HCT116 (cell line): Measurements from ENCODE around the gene ZNF423. TPM values are rescaled to one million over a fixed set of nuclear protein-coding genes. Genes with fewer than 3 reads are reported as not detected.

Experiments
- ATAC-seq: fragments of 200-7000 bp; cut with Tn5 transposase; 2 replicates; pipeline ENCODE4 v1.9.1; 2020; ENCODE audit warnings: mild to moderate bottlenecking, moderate library complexity
- BruUV-seq: library from RNA; stranded (reverse); fragments of 400-500 nt; replicated peaks from 2 replicates; lab custom pipeline; 2021; lab: Mats Ljungman, UMichigan
- CTCF ChIA-PET: fragments of 300-600 bp; sonication (Branson Sonifier 250); formaldehyde crosslinking; loops from one replicate; lab custom pipeline; 2021; ENCODE audit warnings: antibody characterized with exemption; lab: Charles Lee
- POLR2A ChIA-PET: fragments of 300-600, 350-600 bp; sonication (Branson Sonifier 250); formaldehyde crosslinking; loops from one replicate; lab custom pipeline; 2021; ENCODE audit warnings: antibody characterized with exemption; lab: Charles Lee
- RAD21 ChIA-PET, 2 experiments: fragments of 300-600 bp; sonication (Branson Sonifier 250); formaldehyde crosslinking; loops; one replicate each; lab custom pipeline; 2023; ENCODE audit warnings: low total read pairs in 2 of 2; ENCODE audit not compliant: uncharacterized antibody in 2 of 2, unreplicated experiment in 2 of 2, low non-redundant PET in 1 of 2; lab: Charles Lee
- DNase-seq: peaks from one replicate; pipeline ENCODE4 v3.0.0-alpha.2; 2010; ENCODE audit warnings: low read depth, low spot score
- H2AFZ ChIP-seq: fragments of 200-600 bp; shearing (Covaris generic), sonication (generic); 2 replicates; pipeline ENCODE4 v1.6.1; 2017; ENCODE audit warnings: low read depth, mixed run types, mixed read lengths, antibody characterized with exemption, low read length; ENCODE audit not compliant: poor library complexity, severe bottlenecking
- H3K27ac ChIP-seq: 2 replicates; pipeline ENCODE4 v1.5.1; 2012; ENCODE audit warnings: low read depth, low read length
- H3K27me3 ChIP-seq: fragments of 200-600 bp; sonication (generic); 2 replicates; pipeline ENCODE4 v1.6.1; 2016; ENCODE audit warnings: mixed run types, low read length, mixed read lengths; ENCODE audit not compliant: insufficient read depth
- H3K36me3 ChIP-seq, 2 experiments: fragments of 200-500 bp in 1 of 2; fragments of 200-600 bp in 1 of 2; sonication (Bioruptor generic) in 1 of 2; sonication (generic) in 1 of 2; 2 replicates each; pipeline versions ENCODE4 v1.5.1 to v1.6.1; 2014 to 2016; ENCODE audit warnings: low read length in 2 of 2, inconsistent platforms in 1 of 2, mixed read lengths in 1 of 2, mixed run types in 1 of 2; ENCODE audit not compliant: insufficient read depth in 2 of 2, control insufficient read depth in 1 of 2
- H3K4me1 ChIP-seq, 2 experiments: fragments of 200-600 bp in 1 of 2; sonication (generic) in 1 of 2; 2 replicates each; pipeline versions ENCODE4 v1.5.1 to v1.6.1; 2012 to 2017; ENCODE audit warnings: low read length in 2 of 2, inconsistent platforms in 1 of 2, mild to moderate bottlenecking in 1 of 2, mixed read lengths in 1 of 2, mixed run types in 1 of 2, moderate library complexity in 1 of 2; ENCODE audit not compliant: insufficient read depth in 2 of 2, control insufficient read depth in 1 of 2
- H3K4me2 ChIP-seq: fragments of 200-600 bp; sonication (generic); 2 replicates; pipeline ENCODE4 v1.6.1; 2017; ENCODE audit warnings: mixed run types, low read length, mixed read lengths
- H3K4me3 ChIP-seq, 2 experiments: fragments of 200-600 bp in 1 of 2; sonication (generic) in 1 of 2; replicated peaks in 1 of 2; 2 replicates each; pipeline ENCODE4 v1.5.1; 2011 to 2016; ENCODE audit warnings: low read length in 2 of 2, control low read depth in 1 of 2, low read depth in 1 of 2, mild to moderate bottlenecking in 1 of 2, mixed read lengths in 1 of 2, mixed run types in 1 of 2
- H3K79me2 ChIP-seq: fragments of 200-600 bp; sonication (generic); 2 replicates; pipeline ENCODE4 v1.6.1; 2017; ENCODE audit warnings: mild to moderate bottlenecking, mixed run types, low read length, moderate library complexity, mixed read lengths; ENCODE audit not compliant: insufficient read depth
- H3K9ac ChIP-seq: fragments of 200-600 bp; sonication (generic); 2 replicates; pipeline ENCODE4 v1.6.1; 2016; ENCODE audit warnings: low read length, mixed read lengths
- H3K9me2 ChIP-seq: fragments of 200-600 bp; sonication (generic), shearing (Covaris generic); 2 replicates; pipeline ENCODE4 v1.6.1; 2017; ENCODE audit warnings: mixed run types, mild to moderate bottlenecking, moderate library complexity; ENCODE audit not compliant: insufficient read depth
- H3K9me3 ChIP-seq, 2 experiments: fragments of 200-500 bp in 1 of 2; fragments of 200-600 bp in 1 of 2; sonication (Bioruptor generic) in 1 of 2; sonication (generic) in 1 of 2; 2 replicates each; pipeline ENCODE4 v1.6.1; 2014 to 2017; ENCODE audit warnings: low read length in 2 of 2, mixed read lengths in 2 of 2, inconsistent platforms in 1 of 2, low read depth in 1 of 2, mild to moderate bottlenecking in 1 of 2, mixed run types in 1 of 2, moderate library complexity in 1 of 2; ENCODE audit not compliant: control insufficient read depth in 1 of 2, insufficient read depth in 1 of 2
- H4K20me1 ChIP-seq: fragments of 200-600 bp; sonication (generic), shearing (Covaris generic); 2 replicates; pipeline ENCODE4 v1.6.1; 2017; ENCODE audit warnings: mixed run types, mild to moderate bottlenecking, moderate library complexity; ENCODE audit not compliant: insufficient read depth
- CBX3 ChIP-seq: IDR thresholded peaks from 2 replicates; pipeline ENCODE4 v1.6.1; 2012; ENCODE audit warnings: low read depth
- CEBPB ChIP-seq: IDR thresholded peaks from 2 replicates; pipeline ENCODE4 v1.6.1; 2012; ENCODE audit warnings: low read depth
- ELF1 ChIP-seq: IDR thresholded peaks from 2 replicates; pipeline ENCODE4 v1.6.1; 2012; ENCODE audit warnings: low read depth, borderline replicate concordance
- JUND ChIP-seq: IDR thresholded peaks from 2 replicates; pipeline ENCODE4 v1.6.1; 2012
- POLR2A ChIP-seq: IDR thresholded peaks from 2 replicates; pipeline ENCODE4 v1.7.0; 2011; ENCODE audit warnings: borderline replicate concordance; ENCODE audit not compliant: insufficient read depth, insufficient read length; ENCODE audit errors: extremely low read depth
- RAD21 ChIP-seq: IDR thresholded peaks from 2 replicates; pipeline ENCODE4 v1.6.1; 2012; ENCODE audit warnings: low read depth, mild to moderate bottlenecking
- SIN3A ChIP-seq: IDR thresholded peaks from 2 replicates; pipeline ENCODE4 v1.6.1; 2012; ENCODE audit warnings: low read depth
- SRF ChIP-seq: IDR thresholded peaks from 2 replicates; pipeline ENCODE4 v1.6.1; 2012; ENCODE audit warnings: low read depth
- TCF7L2 ChIP-seq: IDR thresholded peaks from 2 replicates; pipeline ENCODE4 v1.7.0; 2011; ENCODE audit warnings: borderline replicate concordance, inconsistent platforms; ENCODE audit not compliant: insufficient read depth, insufficient read length; ENCODE audit errors: extremely low read depth
- YY1 ChIP-seq: IDR thresholded peaks from 2 replicates; pipeline ENCODE4 v1.6.1; 2011; ENCODE audit warnings: low read length, low read depth, moderate library complexity, mild to moderate bottlenecking; ENCODE audit not compliant: insufficient replicate concordance; ENCODE audit errors: extremely low read depth
- ZFX ChIP-seq: fragments of 450-650 bp; IDR thresholded peaks from 2 replicates; pipeline ENCODE4 v1.6.1; 2017
- intact Hi-C: fragments of 100-400 bp; cut with micrococcal nuclease; formaldehyde crosslinking; loops from 2 replicates; pipeline ENCODE4 v1.10.0; 2022
- total RNA-seq: library from RNA; stranded (reverse); gene quantifications from one replicate; pipeline ENCODE4 v1.2.1, GENCODE V29; 2021; ENCODE audit not compliant: unreplicated experiment
- TF ChIP-seq, protein P1 (sequence below): IDR thresholded peaks from 2 replicates; pipeline ENCODE4 v1.6.1; 2012; ENCODE audit warnings: low read depth
- TF ChIP-seq, protein P2 (sequence below): IDR thresholded peaks from 2 replicates; pipeline ENCODE4 v1.6.1; 2012
- TF ChIP-seq, protein P3 (sequence below), 3 experiments: fragments of 200-600 bp in 1 of 3; sonication (generic) in 1 of 3; IDR thresholded peaks in 2 of 3; conservative IDR thresholded peaks in 1 of 3; 2 replicates each; pipeline ENCODE4 v1.5.1; 2012 to 2017; ENCODE audit warnings: low read depth in 2 of 3, low read length in 2 of 3, antibody characterized with exemption in 1 of 3, borderline replicate concordance in 1 of 3, control low read depth in 1 of 3, mild to moderate bottlenecking in 1 of 3, mixed read lengths in 1 of 3, mixed run types in 1 of 3, moderate library complexity in 1 of 3; ENCODE audit not compliant: insufficient read depth in 1 of 3

The ZNF423 gene
- total RNA-seq, 1 experiment from 2014 or later, result 0.22 TPM

DNA sequence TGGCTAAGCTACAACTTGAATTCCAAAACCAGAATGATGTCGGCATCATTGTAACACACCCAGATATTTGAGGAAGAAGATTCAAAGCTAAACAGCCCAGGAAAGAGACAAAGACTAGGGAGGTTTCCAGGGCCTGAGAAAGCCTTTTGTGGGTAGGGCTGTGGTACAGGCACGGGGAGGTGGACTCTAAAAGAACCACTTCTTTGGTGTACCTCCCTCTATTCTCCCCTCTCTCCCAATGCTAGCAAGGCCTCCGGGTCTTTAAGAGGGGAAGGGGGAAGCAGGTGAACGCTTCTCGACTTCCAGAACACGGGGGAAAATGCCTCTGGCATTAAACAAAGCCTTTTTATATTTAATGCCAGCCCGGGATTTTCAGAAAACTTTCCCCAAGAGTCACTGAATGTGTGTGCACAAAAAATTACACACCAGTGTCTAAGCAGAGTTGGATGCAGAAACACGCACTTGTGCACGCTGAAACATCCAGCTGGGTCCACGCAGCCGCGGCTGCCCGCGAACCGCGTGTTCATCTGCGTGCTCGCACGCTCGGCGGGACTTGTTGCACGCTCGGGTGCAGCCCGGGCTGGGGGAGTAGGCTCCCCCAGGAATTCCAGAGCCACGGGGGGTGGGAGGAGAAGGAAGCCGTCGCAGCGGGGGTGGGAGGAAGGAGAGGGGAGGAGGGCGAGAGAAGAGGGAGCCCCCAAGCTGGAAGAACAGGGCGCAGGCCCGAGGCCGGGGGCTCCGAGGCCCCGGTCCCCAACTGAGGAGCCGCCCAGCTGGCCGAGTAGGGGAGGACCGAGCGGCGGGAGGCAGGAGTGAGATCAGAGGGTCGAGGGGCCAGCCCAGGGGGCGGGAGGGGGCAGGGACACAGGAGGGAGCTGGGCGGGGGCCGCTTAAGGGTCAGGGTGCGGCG, 20.1 kb upstream of the ZNF423 start (continued):
- TF ChIP-seq, protein P1, sequence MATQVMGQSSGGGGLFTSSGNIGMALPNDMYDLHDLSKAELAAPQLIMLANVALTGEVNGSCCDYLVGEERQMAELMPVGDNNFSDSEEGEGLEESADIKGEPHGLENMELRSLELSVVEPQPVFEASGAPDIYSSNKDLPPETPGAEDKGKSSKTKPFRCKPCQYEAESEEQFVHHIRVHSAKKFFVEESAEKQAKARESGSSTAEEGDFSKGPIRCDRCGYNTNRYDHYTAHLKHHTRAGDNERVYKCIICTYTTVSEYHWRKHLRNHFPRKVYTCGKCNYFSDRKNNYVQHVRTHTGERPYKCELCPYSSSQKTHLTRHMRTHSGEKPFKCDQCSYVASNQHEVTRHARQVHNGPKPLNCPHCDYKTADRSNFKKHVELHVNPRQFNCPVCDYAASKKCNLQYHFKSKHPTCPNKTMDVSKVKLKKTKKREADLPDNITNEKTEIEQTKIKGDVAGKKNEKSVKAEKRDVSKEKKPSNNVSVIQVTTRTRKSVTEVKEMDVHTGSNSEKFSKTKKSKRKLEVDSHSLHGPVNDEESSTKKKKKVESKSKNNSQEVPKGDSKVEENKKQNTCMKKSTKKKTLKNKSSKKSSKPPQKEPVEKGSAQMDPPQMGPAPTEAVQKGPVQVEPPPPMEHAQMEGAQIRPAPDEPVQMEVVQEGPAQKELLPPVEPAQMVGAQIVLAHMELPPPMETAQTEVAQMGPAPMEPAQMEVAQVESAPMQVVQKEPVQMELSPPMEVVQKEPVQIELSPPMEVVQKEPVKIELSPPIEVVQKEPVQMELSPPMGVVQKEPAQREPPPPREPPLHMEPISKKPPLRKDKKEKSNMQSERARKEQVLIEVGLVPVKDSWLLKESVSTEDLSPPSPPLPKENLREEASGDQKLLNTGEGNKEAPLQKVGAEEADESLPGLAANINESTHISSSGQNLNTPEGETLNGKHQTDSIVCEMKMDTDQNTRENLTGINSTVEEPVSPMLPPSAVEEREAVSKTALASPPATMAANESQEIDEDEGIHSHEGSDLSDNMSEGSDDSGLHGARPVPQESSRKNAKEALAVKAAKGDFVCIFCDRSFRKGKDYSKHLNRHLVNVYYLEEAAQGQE, result no peak
- no peak for TF ChIP-seq SIN3A

DNA sequence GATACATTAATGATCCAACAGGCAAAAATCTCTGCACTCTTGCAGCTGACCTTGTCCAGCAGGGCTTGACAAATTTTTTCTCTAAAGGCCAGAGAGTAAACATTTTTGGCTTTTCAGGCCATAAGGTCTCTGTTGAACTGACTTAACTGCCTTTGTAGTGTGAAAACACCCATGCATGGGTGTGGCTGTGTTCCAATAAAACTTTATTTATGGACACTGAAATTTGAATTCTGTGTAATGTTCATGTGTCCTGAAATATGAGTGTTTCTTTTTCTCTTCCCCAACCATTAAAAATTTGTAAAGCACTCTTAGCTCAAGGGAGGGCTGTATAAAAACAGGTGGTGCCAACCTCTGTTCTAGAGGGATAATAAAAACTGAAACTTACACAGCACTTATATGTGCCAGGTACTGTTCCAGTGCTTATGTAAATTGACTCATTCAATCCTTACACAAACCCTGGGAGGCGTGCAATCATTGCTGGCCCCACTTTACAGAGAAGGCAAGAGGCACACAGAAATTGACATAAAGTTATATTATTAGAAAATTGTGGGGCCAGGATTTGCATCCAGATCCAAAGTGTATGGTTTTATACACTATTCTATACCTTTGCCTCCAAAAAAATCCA, 18.8 kb upstream of the ZNF423 start:
- ATAC-seq, result no peak

More for the DNA sequence above, 18.8 kb upstream of the ZNF423 start:
- no peaks in the 10 kb centered on the region for H3K79me2 ChIP-seq
- DNase-seq, result no peak
- no peaks in the 10 kb centered on the region for H3K9me2 ChIP-seq
- H3K4me1 ChIP-seq, result peaks cover 0 to 7% of the 10 kb centered on the region in 2 experiments; a peak in 1 of 4 replicates
- no TSS peak for BruUV-seq
- TF ChIP-seq, protein P2, sequence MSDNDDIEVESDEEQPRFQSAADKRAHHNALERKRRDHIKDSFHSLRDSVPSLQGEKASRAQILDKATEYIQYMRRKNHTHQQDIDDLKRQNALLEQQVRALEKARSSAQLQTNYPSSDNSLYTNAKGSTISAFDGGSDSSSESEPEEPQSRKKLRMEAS, result no peak
- TF ChIP-seq SIN3A, result no peak
- no peak for TF ChIP-seq ZFX
- TF ChIP-seq CEBPB, result no peak
- TF ChIP-seq YY1, result no peak
- no peak for TF ChIP-seq POLR2A
- TF ChIP-seq CBX3, result no peak
- TF ChIP-seq TCF7L2, result no peak
- TF ChIP-seq JUND, result no peak
- no peak for TF ChIP-seq RAD21
- TF ChIP-seq, protein P3, sequence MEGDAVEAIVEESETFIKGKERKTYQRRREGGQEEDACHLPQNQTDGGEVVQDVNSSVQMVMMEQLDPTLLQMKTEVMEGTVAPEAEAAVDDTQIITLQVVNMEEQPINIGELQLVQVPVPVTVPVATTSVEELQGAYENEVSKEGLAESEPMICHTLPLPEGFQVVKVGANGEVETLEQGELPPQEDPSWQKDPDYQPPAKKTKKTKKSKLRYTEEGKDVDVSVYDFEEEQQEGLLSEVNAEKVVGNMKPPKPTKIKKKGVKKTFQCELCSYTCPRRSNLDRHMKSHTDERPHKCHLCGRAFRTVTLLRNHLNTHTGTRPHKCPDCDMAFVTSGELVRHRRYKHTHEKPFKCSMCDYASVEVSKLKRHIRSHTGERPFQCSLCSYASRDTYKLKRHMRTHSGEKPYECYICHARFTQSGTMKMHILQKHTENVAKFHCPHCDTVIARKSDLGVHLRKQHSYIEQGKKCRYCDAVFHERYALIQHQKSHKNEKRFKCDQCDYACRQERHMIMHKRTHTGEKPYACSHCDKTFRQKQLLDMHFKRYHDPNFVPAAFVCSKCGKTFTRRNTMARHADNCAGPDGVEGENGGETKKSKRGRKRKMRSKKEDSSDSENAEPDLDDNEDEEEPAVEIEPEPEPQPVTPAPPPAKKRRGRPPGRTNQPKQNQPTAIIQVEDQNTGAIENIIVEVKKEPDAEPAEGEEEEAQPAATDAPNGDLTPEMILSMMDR (IDR thresholded peaks at IDR 0.05 in 2 of 3, conservative IDR thresholded peaks at IDR 0.05 in 1 of 3; ENCODE audit: borderline replicate concordance in 1 of 3, insufficient read depth in 1 of 3, low read depth in 2 of 3, low read length in 2 of 3), result no peak
- TF ChIP-seq ELF1, result no peak
- no peak for TF ChIP-seq SRF
- TF ChIP-seq, all 23 proteins: peak for 0
- no peak overlapping the region for H3K4me2 ChIP-seq
- intact Hi-C loops, result no loop called here
- H3K9ac ChIP-seq, result no peak overlapping the region
- no peak overlapping the region for H3K4me3 ChIP-seq
- ChIA-PET POLR2A (no interaction called here), CTCF (interaction anchor here (2.2 to 2.7 kb wide), 2 partner anchors 12 to 17 kb away, joined by 8 to 10 read pairs; no protein-coding TSS in a partner anchor), RAD21 (no interaction called here)
- no peak overlapping the region for H2AFZ ChIP-seq
- no peaks in the 10 kb centered on the region; the same call in 1 of the 2 replicates for H3K27me3 ChIP-seq
- no peak overlapping the region for H3K27ac ChIP-seq
- H3K9me3 ChIP-seq, result no peaks in the 10 kb centered on the region
- no peaks in the 10 kb centered on the region for H3K36me3 ChIP-seq
- no peaks in the 10 kb centered on the region for H4K20me1 ChIP-seq
